Head of caudate nucleus (tissue), 42 donors: ENCODE results near the gene KCNQ2.

Source experiments
- DNase-seq, 42 donors: peaks; one replicate each; pipeline versions ENCODE4 v3.0.0 to v3.0.0-alpha.2; 2020 to 2021; ENCODE audit warnings: mixed read lengths in 7 of 42
- intact Hi-C: fragments of 100-400 bp; cut with DNase I; formaldehyde crosslinking; loops from one replicate; pipeline ENCODE4 v1.15.0; 2022

The KCNQ2 gene

GRCh38 chr20:63463400-63464288 lies 8.8 kb downstream of the KCNQ2 start:
- DNase-seq = peak in 13 of 42 donors; percentile 35 to 84 (median 53)
- intact Hi-C loops = no loop called here

- DNase-seq = peak in 5 of 42 donors; percentile 41 to 68 (median 51)
- intact Hi-C loops = no loop called here
Measured at GRCh38 chr20:63462244-63462643, 10.2 kb downstream of the KCNQ2 start.

- DNase-seq = no peak
- intact Hi-C loops = no loop called here
Measured at GRCh38 chr20:63461104-63461763, 11.2 kb downstream of the KCNQ2 start.

- no peak for DNase-seq
- intact Hi-C loops = no loop called here
Measured at GRCh38 chr20:63459070-63459380, 13.4 kb downstream of the KCNQ2 start.

GRCh38 chr20:63458170-63459069 lies 14.0 kb downstream of the KCNQ2 start:
- DNase-seq = no peak
- intact Hi-C loops = no loop called here

GRCh38 chr20:63457737-63458136 lies 14.7 kb downstream of the KCNQ2 start:
- DNase-seq = peak in 41 of 42 donors; percentile 47 to 87 (median 70)
- intact Hi-C loops = no loop called here

GRCh38 chr20:63456429-63457284 lies 15.8 kb downstream of the KCNQ2 start:
- intact Hi-C loops = no loop called here
- DNase-seq = no peak

GRCh38 chr20:63455568-63455859 lies 16.9 kb downstream of the KCNQ2 start:
- intact Hi-C loops = no loop called here
- no peak for DNase-seq

GRCh38 chr20:63454731-63455567 lies 17.5 kb downstream of the KCNQ2 start:
- peak in 10 of 42 donors; percentile 31 to 73 (median 52) for DNase-seq
- intact Hi-C loops = no loop called here

- intact Hi-C loops = no loop called here
- DNase-seq = peak in 1 of 42 donors; percentile 33
Measured at GRCh38 chr20:63452821-63453523, 19.5 kb downstream of the KCNQ2 start.

GRCh38 chr20:63452341-63452740 lies 20.1 kb downstream of the KCNQ2 start:
- no peak for DNase-seq
- intact Hi-C loops = no loop called here

GRCh38 chr20:63451821-63452220 lies 20.6 kb downstream of the KCNQ2 start:
- no peak for DNase-seq
- intact Hi-C loops = no loop called here

- DNase-seq = no peak
- intact Hi-C loops = no loop called here
Measured at GRCh38 chr20:63449796-63450730, 22.4 kb downstream of the KCNQ2 start.

- intact Hi-C loops = no loop called here
- DNase-seq = no peak
Measured at GRCh38 chr20:63449025-63449424, 23.4 kb downstream of the KCNQ2 start.

GRCh38 chr20:63448031-63448430 lies 24.4 kb downstream of the KCNQ2 start:
- DNase-seq = peak in 10 of 42 donors; percentile 42 to 70 (median 62)
- intact Hi-C loops = no loop called here

- no peak for DNase-seq
- intact Hi-C loops = no loop called here
Measured at GRCh38 chr20:63447320-63447719, 25.1 kb downstream of the KCNQ2 start.
